Measurements from ENCODE around the gene ID4. TPM values are rescaled to one million over a fixed set of nuclear protein-coding genes. Genes with fewer than 3 reads are reported as not detected.

Gene ID4
- total RNA-seq, 1 experiment from 2014 or later: 0.10 TPM

DNA sequence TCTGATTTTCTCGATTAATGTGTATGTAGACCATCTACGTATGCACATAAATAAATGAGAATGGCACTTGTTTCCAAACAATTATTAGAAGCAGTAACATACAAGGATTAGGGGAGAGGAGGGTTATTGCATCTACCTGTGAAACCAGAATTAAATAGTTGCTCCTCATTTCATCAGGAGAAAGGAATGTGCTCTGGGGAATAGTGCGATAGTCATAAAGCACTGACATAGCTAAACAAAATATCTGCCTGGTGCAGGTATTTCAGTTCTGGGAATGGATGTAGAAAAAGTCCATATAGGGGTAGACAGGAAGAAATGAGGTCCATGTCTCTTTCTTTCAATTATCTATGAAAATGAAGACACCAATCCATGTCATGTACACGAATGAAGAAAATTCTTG is 1.6 kb upstream of the ID4 start:
- TF ChIP-seq, protein P1, sequence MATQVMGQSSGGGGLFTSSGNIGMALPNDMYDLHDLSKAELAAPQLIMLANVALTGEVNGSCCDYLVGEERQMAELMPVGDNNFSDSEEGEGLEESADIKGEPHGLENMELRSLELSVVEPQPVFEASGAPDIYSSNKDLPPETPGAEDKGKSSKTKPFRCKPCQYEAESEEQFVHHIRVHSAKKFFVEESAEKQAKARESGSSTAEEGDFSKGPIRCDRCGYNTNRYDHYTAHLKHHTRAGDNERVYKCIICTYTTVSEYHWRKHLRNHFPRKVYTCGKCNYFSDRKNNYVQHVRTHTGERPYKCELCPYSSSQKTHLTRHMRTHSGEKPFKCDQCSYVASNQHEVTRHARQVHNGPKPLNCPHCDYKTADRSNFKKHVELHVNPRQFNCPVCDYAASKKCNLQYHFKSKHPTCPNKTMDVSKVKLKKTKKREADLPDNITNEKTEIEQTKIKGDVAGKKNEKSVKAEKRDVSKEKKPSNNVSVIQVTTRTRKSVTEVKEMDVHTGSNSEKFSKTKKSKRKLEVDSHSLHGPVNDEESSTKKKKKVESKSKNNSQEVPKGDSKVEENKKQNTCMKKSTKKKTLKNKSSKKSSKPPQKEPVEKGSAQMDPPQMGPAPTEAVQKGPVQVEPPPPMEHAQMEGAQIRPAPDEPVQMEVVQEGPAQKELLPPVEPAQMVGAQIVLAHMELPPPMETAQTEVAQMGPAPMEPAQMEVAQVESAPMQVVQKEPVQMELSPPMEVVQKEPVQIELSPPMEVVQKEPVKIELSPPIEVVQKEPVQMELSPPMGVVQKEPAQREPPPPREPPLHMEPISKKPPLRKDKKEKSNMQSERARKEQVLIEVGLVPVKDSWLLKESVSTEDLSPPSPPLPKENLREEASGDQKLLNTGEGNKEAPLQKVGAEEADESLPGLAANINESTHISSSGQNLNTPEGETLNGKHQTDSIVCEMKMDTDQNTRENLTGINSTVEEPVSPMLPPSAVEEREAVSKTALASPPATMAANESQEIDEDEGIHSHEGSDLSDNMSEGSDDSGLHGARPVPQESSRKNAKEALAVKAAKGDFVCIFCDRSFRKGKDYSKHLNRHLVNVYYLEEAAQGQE (IDR thresholded peaks at IDR 0.05; ENCODE audit: insufficient read depth in 1 of 2, low read depth in 2 of 2, low read length in 1 of 2): no peak
- TF ChIP-seq SIN3A (IDR thresholded peaks at IDR 0.05; ENCODE audit: borderline replicate concordance, insufficient read depth, low read depth, low read length) (no peak), TCF7L2 (IDR thresholded peaks at IDR 0.05; ENCODE audit: low read depth, low read length) (no peak), POLR2AphosphoS5 (IDR thresholded peaks at IDR 0.05; ENCODE audit: low read depth, low read length) (no peak)
- TF ChIP-seq, protein P2, sequence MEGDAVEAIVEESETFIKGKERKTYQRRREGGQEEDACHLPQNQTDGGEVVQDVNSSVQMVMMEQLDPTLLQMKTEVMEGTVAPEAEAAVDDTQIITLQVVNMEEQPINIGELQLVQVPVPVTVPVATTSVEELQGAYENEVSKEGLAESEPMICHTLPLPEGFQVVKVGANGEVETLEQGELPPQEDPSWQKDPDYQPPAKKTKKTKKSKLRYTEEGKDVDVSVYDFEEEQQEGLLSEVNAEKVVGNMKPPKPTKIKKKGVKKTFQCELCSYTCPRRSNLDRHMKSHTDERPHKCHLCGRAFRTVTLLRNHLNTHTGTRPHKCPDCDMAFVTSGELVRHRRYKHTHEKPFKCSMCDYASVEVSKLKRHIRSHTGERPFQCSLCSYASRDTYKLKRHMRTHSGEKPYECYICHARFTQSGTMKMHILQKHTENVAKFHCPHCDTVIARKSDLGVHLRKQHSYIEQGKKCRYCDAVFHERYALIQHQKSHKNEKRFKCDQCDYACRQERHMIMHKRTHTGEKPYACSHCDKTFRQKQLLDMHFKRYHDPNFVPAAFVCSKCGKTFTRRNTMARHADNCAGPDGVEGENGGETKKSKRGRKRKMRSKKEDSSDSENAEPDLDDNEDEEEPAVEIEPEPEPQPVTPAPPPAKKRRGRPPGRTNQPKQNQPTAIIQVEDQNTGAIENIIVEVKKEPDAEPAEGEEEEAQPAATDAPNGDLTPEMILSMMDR (IDR thresholded peaks at IDR 0.05): no peak
- ChIA-PET CTCF (no interaction called here), POLR2A (no interaction called here)
- H3K4me3 ChIP-seq (ENCODE audit: low read depth in 2 of 2, low read length in 2 of 2): no peak overlapping the region
- ATAC-seq: no peak
- intact Hi-C loops (cut with micrococcal nuclease; ENCODE audit: unreplicated experiment): no loop called here
- peaks cover 27% of the 10 kb centered on the region for H3K4me1 ChIP-seq (ENCODE audit: control insufficient read depth, insufficient read depth, low read length)
- no peak for DNase-seq (ENCODE audit: low read depth, low spot score)
- in situ Hi-C loops (cut with HindIII; ENCODE audit: low pct_unique_long_range_greater_than_20kb, low sequenced_read_pairs): no loop called here
- H3K27ac ChIP-seq (ENCODE audit: low read length): no peak overlapping the region; the same call in 1 of the 2 replicates
- H3K9me3 ChIP-seq (ENCODE audit: control insufficient read depth, insufficient read depth, low read depth, low read length): no peaks in the 10 kb centered on the region
- no peaks in the 10 kb centered on the region for H3K27me3 ChIP-seq (ENCODE audit: control insufficient read depth, insufficient read depth, low read length)
- no TSS peak for BruUV-seq (replicated peaks)
- H3K36me3 ChIP-seq (ENCODE audit: control insufficient read depth, insufficient read depth, low read length): no peaks in the 10 kb centered on the region

DNA sequence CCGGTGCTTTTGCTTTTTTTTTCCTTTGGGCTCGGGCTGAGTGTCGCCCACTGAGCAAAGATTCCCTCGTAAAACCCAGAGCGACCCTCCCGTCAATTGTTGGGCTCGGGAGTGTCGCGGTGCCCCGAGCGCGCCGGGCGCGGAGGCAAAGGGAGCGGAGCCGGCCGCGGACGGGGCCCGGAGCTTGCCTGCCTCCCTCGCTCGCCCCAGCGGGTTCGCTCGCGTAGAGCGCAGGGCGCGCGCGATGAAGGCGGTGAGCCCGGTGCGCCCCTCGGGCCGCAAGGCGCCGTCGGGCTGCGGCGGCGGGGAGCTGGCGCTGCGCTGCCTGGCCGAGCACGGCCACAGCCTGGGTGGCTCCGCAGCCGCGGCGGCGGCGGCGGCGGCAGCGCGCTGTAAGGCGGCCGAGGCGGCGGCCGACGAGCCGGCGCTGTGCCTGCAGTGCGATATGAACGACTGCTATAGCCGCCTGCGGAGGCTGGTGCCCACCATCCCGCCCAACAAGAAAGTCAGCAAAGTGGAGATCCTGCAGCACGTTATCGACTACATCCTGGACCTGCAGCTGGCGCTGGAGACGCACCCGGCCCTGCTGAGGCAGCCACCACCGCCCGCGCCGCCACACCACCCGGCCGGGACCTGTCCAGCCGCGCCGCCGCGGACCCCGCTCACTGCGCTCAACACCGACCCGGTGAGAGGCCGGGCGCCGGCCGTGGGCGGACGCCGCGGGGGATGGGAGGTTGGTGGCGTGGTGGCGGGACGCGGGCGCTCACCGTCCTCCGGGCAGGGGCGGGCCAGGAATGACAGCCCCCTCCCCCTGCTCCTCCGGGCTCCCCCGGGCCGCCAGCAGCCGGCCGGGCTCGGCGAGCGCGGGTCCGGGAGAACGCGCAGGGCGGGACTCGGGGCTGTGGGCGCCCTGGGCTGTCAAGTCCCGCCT is 606 bp downstream of the ID4 start:
- Histone ChIP-seq H3K4me1 (ENCODE audit: control insufficient read depth, insufficient read depth, low read length) (peaks cover 27% of the 10 kb centered on the region), H3K27me3 (ENCODE audit: control insufficient read depth, insufficient read depth, low read length) (no peaks in the 10 kb centered on the region), H3K9me3 (ENCODE audit: control insufficient read depth, insufficient read depth, low read depth, low read length) (no peaks in the 10 kb centered on the region), H3K27ac (ENCODE audit: low read length) (no peak overlapping the region), H3K36me3 (ENCODE audit: control insufficient read depth, insufficient read depth, low read length) (no peaks in the 10 kb centered on the region), H3K4me3 (ENCODE audit: low read depth in 2 of 2, low read length in 2 of 2) (peak overlapping the region; percentile 55 to 68)
- no peak for DNase-seq (ENCODE audit: low read depth, low spot score)
- 0 out of 2 replicates have a peak, but pooled peaks have one; percentile 16 for ATAC-seq
- BruUV-seq (replicated peaks): no TSS peak
- ChIA-PET POLR2A (no interaction called here), CTCF (no interaction called here)
- intact Hi-C loops (cut with micrococcal nuclease; ENCODE audit: unreplicated experiment): no loop called here
- TF ChIP-seq, protein P1 (IDR thresholded peaks at IDR 0.05; ENCODE audit: insufficient read depth in 1 of 2, low read depth in 2 of 2, low read length in 1 of 2): no peak
- TF ChIP-seq SIN3A (IDR thresholded peaks at IDR 0.05; ENCODE audit: borderline replicate concordance, insufficient read depth, low read depth, low read length) (no peak), POLR2AphosphoS5 (IDR thresholded peaks at IDR 0.05; ENCODE audit: low read depth, low read length) (no peak), TCF7L2 (IDR thresholded peaks at IDR 0.05; ENCODE audit: low read depth, low read length) (no peak)
- TF ChIP-seq, protein P2 (IDR thresholded peaks at IDR 0.05): no peak
- in situ Hi-C loops (cut with HindIII; ENCODE audit: low pct_unique_long_range_greater_than_20kb, low sequenced_read_pairs): no loop called here

Measured in Panc1 (cell line).